T-helper 2 cell treated with Interferon-gamma antibody and Interleukin-4, amounts not matched to agents 5 μg/mL and 100 μg/mL, for 36 hours (primary cell): Measurements from ENCODE around the gene SUPT3H.

Experiments used
- DNase-seq: peaks from one replicate; pipeline ENCODE4 v3.0.0; 2021; ENCODE audit warnings: low spot score
- H3K27ac Mint-ChIP-seq: one replicate; pipeline ENCODE4 v1.8.0; 2021; ENCODE audit warnings: mild to moderate bottlenecking, mixed read lengths
- H3K27me3 Mint-ChIP-seq: one replicate; pipeline ENCODE4 v1.8.0; 2021; ENCODE audit warnings: low read depth, mixed read lengths
- H3K36me3 Mint-ChIP-seq: one replicate; pipeline ENCODE4 v1.8.0; 2021; ENCODE audit warnings: low read depth, mixed read lengths
- H3K4me1 Mint-ChIP-seq: one replicate; pipeline ENCODE4 v1.8.0; 2021; ENCODE audit warnings: low read depth, mixed read lengths
- H3K4me3 Mint-ChIP-seq: one replicate; pipeline ENCODE4 v1.8.0; 2022; ENCODE audit warnings: mild to moderate bottlenecking, moderate library complexity, mixed read lengths
- H3K9me3 Mint-ChIP-seq: one replicate; pipeline ENCODE4 v1.8.0; 2021; ENCODE audit warnings: mixed read lengths

The SUPT3H gene

GRCh38 chr6:44804016-44804415 lies 573.7 kb downstream of the SUPT3H start:
- peaks cover 12% of the 10 kb centered on the region for H3K27me3 Mint-ChIP-seq
- no peak overlapping the region for H3K27ac Mint-ChIP-seq
- no peak for DNase-seq

GRCh38 chr6:44800784-44801592 lies 576.7 kb downstream of the SUPT3H start:
- Mint-ChIP-seq H3K9me3 (peaks cover 2% of the 10 kb centered on the region), H3K36me3 (no peaks in the 10 kb centered on the region), H3K27me3 (peaks cover 16% of the 10 kb centered on the region), H3K27ac (no peak overlapping the region), H3K4me3 (no peak overlapping the region), H3K4me1 (no peaks in the 10 kb centered on the region)
- DNase-seq: no peak

More at GRCh38 chr6:44804016-44804415, 573.7 kb downstream of the SUPT3H start:
- no peaks in the 10 kb centered on the region for H3K9me3 Mint-ChIP-seq
- H3K36me3 Mint-ChIP-seq: peaks cover 4% of the 10 kb centered on the region
- peaks cover 2% of the 10 kb centered on the region for H3K4me1 Mint-ChIP-seq
- H3K4me3 Mint-ChIP-seq: no peak overlapping the region

DNA sequence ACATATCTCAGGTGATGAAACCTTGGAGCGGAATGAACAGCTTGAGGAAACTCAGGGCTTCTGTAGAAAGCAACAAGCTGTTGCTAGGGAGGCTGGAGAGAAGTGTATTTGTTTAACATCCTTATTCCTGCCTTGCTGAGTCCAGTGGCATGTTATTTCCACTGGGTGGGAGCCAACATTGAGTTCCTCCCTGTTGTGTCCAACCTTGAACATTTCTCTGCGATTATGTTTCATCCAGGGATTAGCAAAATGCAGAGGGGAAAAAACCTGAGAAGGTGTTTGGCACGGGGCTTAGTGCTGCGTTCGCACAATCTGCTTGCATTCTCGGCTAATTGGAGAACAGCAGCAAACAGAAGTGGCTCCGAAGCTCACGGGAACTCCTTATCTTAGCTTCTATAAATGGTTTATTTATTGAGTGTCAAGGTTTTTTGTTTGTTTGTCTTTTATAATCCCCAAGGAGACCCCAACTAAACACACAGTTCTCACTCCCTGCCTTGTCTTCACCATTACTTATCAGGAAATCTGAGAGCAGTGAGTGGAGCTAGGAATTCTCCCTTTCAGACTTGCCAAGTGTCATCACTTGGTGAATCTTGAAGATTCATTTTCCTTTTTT lies 577.5 kb downstream of the SUPT3H start:
- H3K27me3 Mint-ChIP-seq: peaks cover 18% of the 10 kb centered on the region
- H3K27ac Mint-ChIP-seq: no peak overlapping the region
- H3K4me3 Mint-ChIP-seq: no peak overlapping the region
- peaks cover 5% of the 10 kb centered on the region for H3K9me3 Mint-ChIP-seq
- no peak for DNase-seq
- no peaks in the 10 kb centered on the region for H3K4me1 Mint-ChIP-seq
- H3K36me3 Mint-ChIP-seq: no peaks in the 10 kb centered on the region

GRCh38 chr6:44797746-44798145 lies 580.0 kb downstream of the SUPT3H start:
- Mint-ChIP-seq H3K36me3 (no peaks in the 10 kb centered on the region), H3K4me1 (no peaks in the 10 kb centered on the region), H3K4me3 (no peak overlapping the region), H3K27me3 (peaks cover 17% of the 10 kb centered on the region), H3K9me3 (peaks cover 5% of the 10 kb centered on the region), H3K27ac (no peak overlapping the region)
- DNase-seq: no peak

- Mint-ChIP-seq H3K4me3 (no peak overlapping the region), H3K27ac (no peak overlapping the region), H3K27me3 (peaks cover 10% of the 10 kb centered on the region), H3K9me3 (peaks cover 9% of the 10 kb centered on the region), H3K36me3 (peaks cover 3% of the 10 kb centered on the region), H3K4me1 (no peaks in the 10 kb centered on the region)
- DNase-seq: no peak
These were observed 582.4 kb downstream of the SUPT3H start for GRCh38 chr6:44795326-44795725.

GRCh38 chr6:44789806-44790205 lies 587.9 kb downstream of the SUPT3H start:
- H3K36me3 Mint-ChIP-seq: peaks cover 9% of the 10 kb centered on the region
- H3K4me3 Mint-ChIP-seq: no peak overlapping the region
- H3K27me3 Mint-ChIP-seq: no peaks in the 10 kb centered on the region
- H3K27ac Mint-ChIP-seq: no peak overlapping the region
- peaks cover 19% of the 10 kb centered on the region for H3K4me1 Mint-ChIP-seq
- H3K9me3 Mint-ChIP-seq: peaks cover 14% of the 10 kb centered on the region
- no peak for DNase-seq

DNA sequence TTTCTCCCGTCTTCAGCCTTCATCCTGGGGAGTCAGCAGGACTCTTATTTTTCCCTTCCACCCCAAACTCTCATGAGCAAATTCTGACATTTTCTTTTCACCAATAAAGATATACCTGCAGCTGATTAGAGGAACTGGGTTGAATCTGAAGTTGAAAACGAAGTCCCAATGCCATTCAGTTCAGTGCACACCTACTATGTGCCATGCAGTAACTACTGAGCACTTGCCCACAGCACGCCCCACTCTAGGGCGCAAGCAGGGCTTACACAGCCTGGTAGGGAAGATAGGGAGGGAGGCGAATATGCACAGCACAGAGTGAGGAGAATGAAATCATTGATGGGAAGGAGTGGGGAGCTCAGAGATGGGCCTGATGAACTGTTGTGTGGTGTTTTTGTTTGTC lies 588.7 kb downstream of the SUPT3H start:
- H3K4me3 Mint-ChIP-seq: no peak overlapping the region
- no peak for DNase-seq
- peaks cover 14% of the 10 kb centered on the region for H3K9me3 Mint-ChIP-seq
- no peaks in the 10 kb centered on the region for H3K27me3 Mint-ChIP-seq
- peak overlapping the region; percentile 9 for H3K27ac Mint-ChIP-seq
- peaks cover 9% of the 10 kb centered on the region for H3K36me3 Mint-ChIP-seq
- peaks cover 19% of the 10 kb centered on the region for H3K4me1 Mint-ChIP-seq

DNA sequence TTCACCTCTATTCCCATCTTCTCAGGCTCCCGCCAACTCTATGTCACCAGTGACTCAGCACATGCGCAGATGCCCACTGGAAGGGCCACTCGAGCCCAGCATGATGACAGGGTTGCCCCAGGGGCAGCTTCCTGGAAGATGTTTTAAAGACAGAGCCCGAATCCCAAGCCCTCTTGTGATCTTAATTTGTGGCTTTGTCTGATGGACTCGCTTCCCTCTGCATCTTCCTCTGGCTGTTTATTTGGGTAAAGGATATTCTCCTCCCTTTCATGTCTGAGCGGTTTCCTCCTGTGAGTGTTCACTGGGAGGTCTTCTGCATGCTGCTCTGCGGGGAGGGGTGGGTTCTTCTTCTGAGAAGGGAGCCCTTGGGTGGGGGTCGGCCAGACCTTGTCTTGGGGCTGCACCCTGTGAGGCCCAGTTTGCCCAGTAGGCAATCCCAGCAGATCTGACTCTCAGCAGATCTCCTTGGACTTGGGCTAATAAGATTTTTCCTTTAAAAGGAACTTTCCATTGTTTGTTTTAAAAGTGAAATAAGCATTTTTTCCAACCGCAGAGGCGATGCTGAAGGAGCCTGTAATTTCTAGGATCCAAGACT lies 589.2 kb downstream of the SUPT3H start:
- Mint-ChIP-seq H3K9me3 (peaks cover 18% of the 10 kb centered on the region), H3K4me3 (no peak overlapping the region), H3K36me3 (peaks cover 9% of the 10 kb centered on the region), H3K27ac (peak overlapping the region; percentile 9), H3K4me1 (peaks cover 22% of the 10 kb centered on the region), H3K27me3 (no peaks in the 10 kb centered on the region)
- DNase-seq: no peak

DNA sequence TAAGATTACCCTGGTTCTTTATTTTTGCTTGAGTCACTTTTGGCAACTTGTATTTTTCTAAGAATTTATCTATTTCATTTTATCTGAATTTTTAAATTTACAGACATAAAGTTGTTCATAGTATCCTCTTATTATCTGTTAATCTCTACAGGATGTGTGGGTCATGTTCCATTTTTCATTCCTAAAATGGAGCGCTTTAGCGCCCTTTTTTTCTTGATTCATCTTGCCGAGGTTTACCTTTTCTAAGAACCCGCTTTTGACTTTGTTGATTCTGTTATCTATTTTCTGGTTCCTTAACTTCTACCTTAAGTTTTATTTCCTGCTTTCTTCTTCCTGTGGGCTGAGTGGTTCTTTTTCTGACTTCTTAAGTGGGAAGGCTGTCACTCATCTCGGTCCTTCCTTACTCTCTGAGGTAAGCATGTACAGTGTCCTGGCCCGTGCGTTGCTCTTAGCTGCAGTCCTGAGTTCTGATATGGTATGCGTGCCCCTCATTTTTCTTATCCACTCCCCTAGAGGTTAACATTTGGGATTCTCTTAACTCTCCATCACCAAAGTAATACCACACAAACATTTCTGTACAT lies 590.4 kb downstream of the SUPT3H start:
- Mint-ChIP-seq H3K4me1 (peaks cover 23% of the 10 kb centered on the region), H3K27me3 (no peaks in the 10 kb centered on the region), H3K9me3 (peaks cover 18% of the 10 kb centered on the region), H3K4me3 (peak overlapping the region; percentile 9), H3K36me3 (peaks cover 9% of the 10 kb centered on the region), H3K27ac (peak overlapping the region; percentile 62)
- DNase-seq: peak; percentile 11

- H3K36me3 Mint-ChIP-seq: peaks cover 6% of the 10 kb centered on the region
- H3K27ac Mint-ChIP-seq: no peak overlapping the region
- H3K27me3 Mint-ChIP-seq: no peaks in the 10 kb centered on the region
- peaks cover 14% of the 10 kb centered on the region for H3K9me3 Mint-ChIP-seq
- no peak for DNase-seq
- H3K4me3 Mint-ChIP-seq: no peak overlapping the region
- peaks cover 23% of the 10 kb centered on the region for H3K4me1 Mint-ChIP-seq
These were observed 592.6 kb downstream of the SUPT3H start for GRCh38 chr6:44785130-44785529.

DNA sequence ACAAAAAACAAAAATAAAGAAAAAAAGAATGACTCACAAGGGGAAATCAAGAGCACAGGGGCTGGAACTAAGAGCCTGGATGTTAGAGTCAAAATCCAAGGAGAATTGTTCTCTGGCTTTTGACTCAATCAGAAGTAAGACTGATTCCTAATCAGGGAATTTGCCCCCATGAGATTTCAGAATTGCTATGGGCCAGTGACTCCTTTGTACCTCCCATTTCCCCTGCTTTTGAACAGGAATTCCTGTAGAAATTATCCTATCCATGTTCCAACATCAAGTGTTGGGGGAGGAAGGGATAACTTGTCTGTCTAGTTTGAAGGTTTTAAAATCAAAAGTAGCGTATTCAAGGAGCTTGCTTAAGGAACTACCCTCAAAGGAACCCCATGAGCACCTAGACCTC lies 593.5 kb downstream of the SUPT3H start:
- Mint-ChIP-seq H3K27ac (no peak overlapping the region), H3K9me3 (peaks cover 14% of the 10 kb centered on the region), H3K4me1 (peaks cover 21% of the 10 kb centered on the region), H3K36me3 (peaks cover 6% of the 10 kb centered on the region), H3K27me3 (no peaks in the 10 kb centered on the region), H3K4me3 (no peak overlapping the region)
- DNase-seq: no peak

DNA sequence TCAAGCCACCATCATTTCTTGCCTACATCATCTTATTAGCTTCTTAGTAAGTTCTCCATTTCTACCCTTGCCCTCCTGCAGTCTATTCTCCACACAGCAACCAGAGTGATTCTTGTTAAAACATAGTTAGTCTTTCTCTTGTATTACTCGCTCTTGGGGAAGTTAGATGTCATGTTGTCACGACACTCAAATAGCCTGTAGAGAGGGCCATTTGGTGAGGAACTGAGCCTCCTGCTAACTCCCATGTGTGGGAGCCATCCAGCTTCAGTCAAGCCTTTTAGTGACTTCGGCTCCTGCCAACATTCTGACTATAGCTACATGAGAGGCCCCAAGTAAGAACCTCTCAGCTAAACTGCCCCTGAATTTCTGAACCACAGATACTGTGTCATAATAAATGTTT lies 594.8 kb downstream of the SUPT3H start:
- Mint-ChIP-seq H3K27ac (no peak overlapping the region), H3K4me3 (no peak overlapping the region), H3K4me1 (peaks cover 16% of the 10 kb centered on the region), H3K27me3 (no peaks in the 10 kb centered on the region), H3K36me3 (peaks cover 6% of the 10 kb centered on the region), H3K9me3 (peaks cover 14% of the 10 kb centered on the region)
- DNase-seq: no peak

DNA sequence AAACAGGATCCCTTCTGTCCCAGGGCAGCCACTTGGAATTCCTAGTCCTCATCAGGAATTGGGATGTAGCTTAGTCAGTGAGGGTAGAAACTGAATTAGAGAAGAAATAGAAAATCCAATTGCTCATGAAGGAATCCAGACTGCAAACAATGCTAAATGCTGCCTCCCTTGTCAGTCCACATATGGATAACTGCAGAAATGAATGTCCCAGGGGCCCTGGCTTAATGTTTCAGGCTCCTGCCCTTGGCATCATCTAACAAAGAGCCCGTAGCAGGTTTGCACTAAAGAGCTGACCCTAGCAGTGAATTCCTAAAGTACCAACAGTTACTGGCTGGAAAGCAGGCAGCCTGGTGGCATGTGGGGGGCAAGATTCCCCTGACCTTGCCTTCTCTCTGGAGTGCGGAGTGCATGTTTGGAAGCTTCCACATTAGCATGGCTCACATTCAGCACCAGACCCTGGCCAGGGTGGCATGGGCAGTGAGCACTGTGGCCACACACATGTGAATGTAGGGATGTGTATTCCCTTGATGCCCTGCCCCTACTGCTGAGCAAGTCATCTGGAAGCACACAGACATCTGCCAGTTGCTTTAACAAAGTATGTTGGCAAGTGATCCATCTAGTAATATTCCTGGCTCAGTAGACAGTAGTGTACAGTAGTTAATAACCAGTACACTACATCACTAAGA lies 595.7 kb downstream of the SUPT3H start:
- DNase-seq: no peak
- H3K4me1 Mint-ChIP-seq: peaks cover 8% of the 10 kb centered on the region
- no peak overlapping the region for H3K27ac Mint-ChIP-seq
- H3K27me3 Mint-ChIP-seq: no peaks in the 10 kb centered on the region
- H3K9me3 Mint-ChIP-seq: peaks cover 14% of the 10 kb centered on the region
- H3K4me3 Mint-ChIP-seq: no peak overlapping the region
- H3K36me3 Mint-ChIP-seq: peaks cover 3% of the 10 kb centered on the region
